ENCODE data around the gene ELL.

ELL gene

DNA sequence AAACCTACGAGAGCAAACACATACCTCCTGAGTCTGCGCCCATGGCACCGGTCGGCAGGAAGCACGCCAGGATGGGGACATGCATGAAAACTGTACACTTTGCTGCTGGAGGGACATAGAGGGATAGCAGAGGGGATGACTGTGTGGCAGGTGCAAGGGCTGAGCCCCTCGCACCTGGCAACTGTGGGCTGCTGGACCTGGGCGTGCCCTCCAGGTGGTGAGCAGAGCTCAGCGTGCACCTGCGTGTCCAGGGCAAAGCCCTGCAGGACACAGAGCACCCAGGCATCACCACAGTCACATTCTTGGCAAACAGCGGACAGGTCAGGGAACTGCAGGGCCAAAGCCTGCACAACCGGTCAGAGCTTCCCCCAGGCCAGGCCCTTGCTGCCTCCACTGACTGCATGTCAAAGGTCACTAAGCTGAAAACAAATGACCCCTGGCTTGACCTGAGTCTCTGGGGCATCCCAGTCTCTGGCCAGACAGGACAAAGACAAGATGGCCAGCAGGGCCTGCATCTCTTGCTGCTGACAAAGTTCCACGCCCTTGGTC, 75.0 kb downstream of the ELL start:
- Histone ChIP-seq H3K4me2 (ENCODE audit: low read length) (no peak overlapping the region), H3K4me3 (ENCODE audit: low read length) (no peak overlapping the region), H4K20me1 (ENCODE audit: insufficient read depth, low read length) (peaks cover 30% of the 10 kb centered on the region; the same call in 1 of the 2 replicates), H3K27ac (ENCODE audit: low read length) (no peak overlapping the region), H2AFZ (ENCODE audit: low read depth, low read length) (no peak overlapping the region), H3K79me2 (ENCODE audit: low read length) (peaks cover 10% of the 10 kb centered on the region; the same call in 1 of the 2 replicates), H3K27me3 (ENCODE audit: low read depth, low read length) (no peaks in the 10 kb centered on the region), H3K4me1 (ENCODE audit: low read length) (no peaks in the 10 kb centered on the region), H3K9ac (ENCODE audit: low read length) (no peak overlapping the region), H3K9me3 (ENCODE audit: insufficient read depth, low read length) (no peaks in the 10 kb centered on the region), H3K36me3 (replicated peaks; ENCODE audit: low read depth, low read length) (peaks cover 82% of the 10 kb centered on the region)
- TF ChIP-seq EZH2phosphoT487 (IDR thresholded peaks at IDR 0.05; ENCODE audit: low read depth) = no peak
- TF ChIP-seq, protein P1, sequence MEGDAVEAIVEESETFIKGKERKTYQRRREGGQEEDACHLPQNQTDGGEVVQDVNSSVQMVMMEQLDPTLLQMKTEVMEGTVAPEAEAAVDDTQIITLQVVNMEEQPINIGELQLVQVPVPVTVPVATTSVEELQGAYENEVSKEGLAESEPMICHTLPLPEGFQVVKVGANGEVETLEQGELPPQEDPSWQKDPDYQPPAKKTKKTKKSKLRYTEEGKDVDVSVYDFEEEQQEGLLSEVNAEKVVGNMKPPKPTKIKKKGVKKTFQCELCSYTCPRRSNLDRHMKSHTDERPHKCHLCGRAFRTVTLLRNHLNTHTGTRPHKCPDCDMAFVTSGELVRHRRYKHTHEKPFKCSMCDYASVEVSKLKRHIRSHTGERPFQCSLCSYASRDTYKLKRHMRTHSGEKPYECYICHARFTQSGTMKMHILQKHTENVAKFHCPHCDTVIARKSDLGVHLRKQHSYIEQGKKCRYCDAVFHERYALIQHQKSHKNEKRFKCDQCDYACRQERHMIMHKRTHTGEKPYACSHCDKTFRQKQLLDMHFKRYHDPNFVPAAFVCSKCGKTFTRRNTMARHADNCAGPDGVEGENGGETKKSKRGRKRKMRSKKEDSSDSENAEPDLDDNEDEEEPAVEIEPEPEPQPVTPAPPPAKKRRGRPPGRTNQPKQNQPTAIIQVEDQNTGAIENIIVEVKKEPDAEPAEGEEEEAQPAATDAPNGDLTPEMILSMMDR (IDR thresholded peaks at IDR 0.05; ENCODE audit: low read depth, low read length) = no peak

DNA sequence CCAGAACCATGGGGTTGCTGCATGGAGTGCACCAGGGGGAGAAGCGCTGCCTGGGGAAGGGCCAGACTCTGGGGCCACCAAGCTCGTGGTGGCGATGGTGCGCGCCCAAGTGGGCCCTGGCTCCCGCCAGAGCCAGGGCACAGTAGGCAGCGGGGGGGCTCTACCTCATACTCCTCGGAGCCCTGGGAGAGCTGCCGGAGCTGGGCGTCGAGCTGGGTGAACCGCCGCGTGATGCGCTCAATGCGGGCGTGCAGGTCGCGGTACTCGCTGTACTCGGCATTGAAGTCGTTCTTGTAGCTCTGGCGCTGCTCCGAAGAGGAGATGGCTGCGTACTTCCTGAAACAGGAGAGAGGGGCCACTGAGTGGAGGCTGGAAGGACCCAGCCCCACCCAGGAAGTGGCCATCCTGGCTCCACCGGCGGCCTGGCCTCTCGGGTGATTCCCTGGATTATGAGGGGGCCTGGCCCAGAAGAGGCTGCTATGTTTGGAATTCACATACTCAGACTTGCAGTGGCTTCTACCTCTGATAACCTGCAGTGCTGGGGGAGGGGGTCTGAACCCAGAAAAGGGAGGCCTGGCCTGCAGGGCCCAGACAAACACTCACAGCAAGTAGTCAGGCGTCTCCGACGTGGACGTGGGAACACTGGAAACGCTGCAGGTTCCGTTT, 75.6 kb downstream of the ELL start:
- H3K4me3 ChIP-seq (ENCODE audit: low read length) = no peak overlapping the region
- H3K79me2 ChIP-seq (ENCODE audit: low read length) = peaks cover 10% of the 10 kb centered on the region; the same call in 1 of the 2 replicates
- H4K20me1 ChIP-seq (ENCODE audit: insufficient read depth, low read length) = peaks cover 34% of the 10 kb centered on the region; the same call in 1 of the 2 replicates
- no peaks in the 10 kb centered on the region for H3K27me3 ChIP-seq (ENCODE audit: low read depth, low read length)
- no peak overlapping the region for H2AFZ ChIP-seq (ENCODE audit: low read depth, low read length)
- no peaks in the 10 kb centered on the region for H3K4me1 ChIP-seq (ENCODE audit: low read length)
- H3K36me3 ChIP-seq (replicated peaks; ENCODE audit: low read depth, low read length) = peaks cover 81% of the 10 kb centered on the region
- no peak overlapping the region for H3K9ac ChIP-seq (ENCODE audit: low read length)
- no peak for TF ChIP-seq EZH2phosphoT487 (IDR thresholded peaks at IDR 0.05; ENCODE audit: low read depth)
- TF ChIP-seq, protein P1 (IDR thresholded peaks at IDR 0.05; ENCODE audit: low read depth, low read length) = no peak
- no peak overlapping the region for H3K27ac ChIP-seq (ENCODE audit: low read length)
- H3K9me3 ChIP-seq (ENCODE audit: insufficient read depth, low read length) = no peaks in the 10 kb centered on the region
- H3K4me2 ChIP-seq (ENCODE audit: low read length) = no peak overlapping the region

DNA sequence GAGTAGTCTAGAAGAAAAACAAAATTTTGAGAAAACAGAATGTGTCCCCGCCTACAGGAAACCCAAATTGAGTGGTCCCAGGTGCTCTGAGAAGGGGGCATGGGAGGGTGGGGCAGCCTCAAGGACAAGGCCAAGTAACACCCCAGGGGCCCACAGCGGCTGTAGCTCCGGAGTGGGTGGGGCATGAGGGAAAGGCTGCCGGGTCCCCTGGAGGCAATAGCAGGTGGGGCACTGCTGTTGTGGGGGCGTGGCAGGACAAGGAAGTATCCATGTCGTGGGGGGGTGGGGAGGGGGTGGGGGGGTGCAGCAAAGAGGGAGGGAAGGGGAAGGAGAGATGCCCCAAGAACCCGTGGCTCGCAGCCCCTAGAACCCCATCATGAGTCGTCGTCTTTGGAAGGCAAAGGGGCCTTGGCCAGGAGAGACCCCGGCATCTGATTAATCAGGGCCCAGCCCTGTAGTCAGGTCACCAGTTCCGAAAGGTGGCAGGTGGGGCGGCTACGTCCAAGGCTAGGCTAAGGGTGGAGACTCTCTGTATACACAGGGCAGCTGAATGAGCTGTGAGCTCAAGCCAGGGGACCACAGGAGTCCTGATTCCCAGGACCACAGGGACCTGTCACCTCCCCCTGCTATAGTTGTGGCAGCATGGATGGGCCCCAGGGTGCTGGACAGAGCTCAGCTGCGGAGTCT, 76.5 kb downstream of the ELL start:
- Histone ChIP-seq H3K9ac (ENCODE audit: low read length) (no peak overlapping the region), H3K9me3 (ENCODE audit: insufficient read depth, low read length) (no peaks in the 10 kb centered on the region), H3K36me3 (replicated peaks; ENCODE audit: low read depth, low read length) (peaks cover 74% of the 10 kb centered on the region), H4K20me1 (ENCODE audit: insufficient read depth, low read length) (peaks cover 38% of the 10 kb centered on the region; the same call in 1 of the 2 replicates), H3K4me2 (ENCODE audit: low read length) (no peak overlapping the region), H3K27ac (ENCODE audit: low read length) (no peak overlapping the region), H2AFZ (ENCODE audit: low read depth, low read length) (no peak overlapping the region), H3K4me3 (ENCODE audit: low read length) (no peak overlapping the region), H3K4me1 (ENCODE audit: low read length) (no peaks in the 10 kb centered on the region), H3K27me3 (ENCODE audit: low read depth, low read length) (no peaks in the 10 kb centered on the region), H3K79me2 (ENCODE audit: low read length) (peaks cover 10% of the 10 kb centered on the region; the same call in 1 of the 2 replicates)
- no peak for TF ChIP-seq EZH2phosphoT487 (IDR thresholded peaks at IDR 0.05; ENCODE audit: low read depth)
- TF ChIP-seq, protein P1 (IDR thresholded peaks at IDR 0.05; ENCODE audit: low read depth, low read length) = no peak

DNA sequence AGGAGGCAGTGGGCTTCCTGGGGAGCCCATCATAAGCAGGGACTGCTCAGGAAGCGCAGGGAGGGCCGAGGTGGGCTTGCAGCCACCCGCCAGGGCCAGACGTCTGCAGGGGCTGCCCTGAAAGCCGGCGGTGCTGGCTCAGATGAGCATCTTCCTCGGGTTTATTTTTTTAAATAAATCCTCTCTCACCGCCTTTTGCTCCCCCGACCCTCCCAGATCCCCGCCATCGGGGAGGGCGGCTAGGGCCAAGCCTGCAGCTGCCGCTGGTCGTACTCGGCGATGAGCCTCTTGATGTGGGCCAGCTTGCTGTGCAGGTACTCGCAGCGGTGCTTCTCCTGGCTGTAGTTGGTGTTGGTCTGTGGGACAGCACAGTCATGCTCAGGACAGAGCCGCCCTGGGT, 77.4 kb downstream of the ELL start:
- Histone ChIP-seq H3K36me3 (replicated peaks; ENCODE audit: low read depth, low read length) (peaks cover 65% of the 10 kb centered on the region), H2AFZ (ENCODE audit: low read depth, low read length) (no peak overlapping the region), H3K4me3 (ENCODE audit: low read length) (no peak overlapping the region), H3K9ac (ENCODE audit: low read length) (no peak overlapping the region), H3K9me3 (ENCODE audit: insufficient read depth, low read length) (no peaks in the 10 kb centered on the region), H3K4me2 (ENCODE audit: low read length) (no peak overlapping the region), H3K27ac (ENCODE audit: low read length) (no peak overlapping the region), H3K27me3 (ENCODE audit: low read depth, low read length) (no peaks in the 10 kb centered on the region), H4K20me1 (ENCODE audit: insufficient read depth, low read length) (peaks cover 39% of the 10 kb centered on the region; the same call in 1 of the 2 replicates), H3K79me2 (ENCODE audit: low read length) (peaks cover 10% of the 10 kb centered on the region; the same call in 1 of the 2 replicates), H3K4me1 (ENCODE audit: low read length) (peaks cover 1% of the 10 kb centered on the region)
- no peak for TF ChIP-seq EZH2phosphoT487 (IDR thresholded peaks at IDR 0.05; ENCODE audit: low read depth)
- TF ChIP-seq, protein P1 (IDR thresholded peaks at IDR 0.05; ENCODE audit: low read depth, low read length) = no peak
